ENCODE data around the gene SCTR. TPM values are rescaled to one million over a fixed set of nuclear protein-coding genes. Genes with fewer than 3 reads are reported as not detected.

The SCTR gene
- total RNA-seq, 4 donors from 2014 or later = 0.81 TPM; not detected in 3

- TF ChIP-seq CTCF (IDR thresholded peaks at IDR 0.05) (no peak), POLR2A (IDR thresholded peaks at IDR 0.05) (no peak), EP300 (IDR thresholded peaks at IDR 0.05) (no peak), POLR2AphosphoS5 (IDR thresholded peaks at IDR 0.05) (no peak)
- WGBS, 2 donors (ENCODE audit: low coverage in 1 of 2) = 87 to 88% methylated on average over 4 of the region's 10 CpGs
- Histone ChIP-seq H3K4me3 (no peak overlapping the region), H3K27ac (no peak overlapping the region), H3K4me1 (no peaks in the 10 kb centered on the region), H3K36me3 (no peaks in the 10 kb centered on the region), H3K9me3 (no peaks in the 10 kb centered on the region), H3K27me3 (no peaks in the 10 kb centered on the region)
- ATAC-seq = no peak
Observed at GRCh38 chr2:119424284-119425118, 99.8 kb downstream of the SCTR start.

GRCh38 chr2:119423811-119424210 lies 100.5 kb downstream of the SCTR start:
- no peak for TF ChIP-seq POLR2AphosphoS5 (IDR thresholded peaks at IDR 0.05)
- no peak overlapping the region for H3K27ac ChIP-seq
- H3K4me1 ChIP-seq = no peaks in the 10 kb centered on the region
- ATAC-seq = no peak
- no peak overlapping the region for H3K4me3 ChIP-seq
- no peaks in the 10 kb centered on the region for H3K36me3 ChIP-seq
- H3K9me3 ChIP-seq = no peaks in the 10 kb centered on the region
- no peaks in the 10 kb centered on the region for H3K27me3 ChIP-seq
- 92% methylated on average over 2 of the region's 2 CpGs; no CpG with 5 or more reads in 1 of the 2 donors for WGBS, 2 donors (ENCODE audit: low coverage in 1 of 2)

- TF ChIP-seq EP300 (IDR thresholded peaks at IDR 0.05) = no peak
- H3K27ac ChIP-seq = no peak overlapping the region
- ATAC-seq = no peak
- H3K4me3 ChIP-seq = no peak overlapping the region
- no peaks in the 10 kb centered on the region for H3K36me3 ChIP-seq
- H3K27me3 ChIP-seq = no peaks in the 10 kb centered on the region
- 92 to 94% methylated on average over 2 of the region's 2 CpGs for WGBS, 2 donors (ENCODE audit: low coverage in 1 of 2)
- no peaks in the 10 kb centered on the region for H3K4me1 ChIP-seq
- H3K9me3 ChIP-seq = no peaks in the 10 kb centered on the region
Observed at GRCh38 chr2:119423108-119423444, 101.2 kb downstream of the SCTR start.

GRCh38 chr2:119422360-119423107 lies 101.7 kb downstream of the SCTR start:
- WGBS, 2 donors (ENCODE audit: low coverage in 1 of 2) = 77 to 93% methylated on average over 3 to 7 of the region's 7 CpGs
- Histone ChIP-seq H3K4me3 (no peak overlapping the region), H3K4me1 (no peaks in the 10 kb centered on the region), H3K9me3 (no peaks in the 10 kb centered on the region), H3K27me3 (no peaks in the 10 kb centered on the region), H3K27ac (no peak overlapping the region), H3K36me3 (no peaks in the 10 kb centered on the region)
- no peak for ATAC-seq
- no peak for TF ChIP-seq CTCF (IDR thresholded peaks at IDR 0.05)
- no peak for TF ChIP-seq POLR2AphosphoS5 (IDR thresholded peaks at IDR 0.05)
- no peak for TF ChIP-seq EP300 (IDR thresholded peaks at IDR 0.05)
- TF ChIP-seq POLR2A (IDR thresholded peaks at IDR 0.05) = no peak

- H3K4me1 ChIP-seq = no peaks in the 10 kb centered on the region
- no peaks in the 10 kb centered on the region for H3K36me3 ChIP-seq
- H3K27me3 ChIP-seq = no peaks in the 10 kb centered on the region
- TF ChIP-seq CTCF (IDR thresholded peaks at IDR 0.05) (no peak), POLR2AphosphoS5 (IDR thresholded peaks at IDR 0.05) (no peak), EP300 (IDR thresholded peaks at IDR 0.05) (no peak), POLR2A (IDR thresholded peaks at IDR 0.05) (no peak)
- ATAC-seq = no peak
- no peak overlapping the region for H3K4me3 ChIP-seq
- H3K9me3 ChIP-seq = no peaks in the 10 kb centered on the region
- H3K27ac ChIP-seq = no peak overlapping the region
Observed at GRCh38 chr2:119421741-119422140, 102.5 kb downstream of the SCTR start.

- no peak overlapping the region for H3K4me3 ChIP-seq
- H3K27me3 ChIP-seq = no peaks in the 10 kb centered on the region
- no peaks in the 10 kb centered on the region for H3K9me3 ChIP-seq
- no peak for ATAC-seq
- no peaks in the 10 kb centered on the region for H3K4me1 ChIP-seq
- no peak for TF ChIP-seq CTCF (IDR thresholded peaks at IDR 0.05)
- no peak for TF ChIP-seq POLR2AphosphoS5 (IDR thresholded peaks at IDR 0.05)
- no peak for TF ChIP-seq POLR2A (IDR thresholded peaks at IDR 0.05)
- TF ChIP-seq EP300 (IDR thresholded peaks at IDR 0.05) = no peak
- H3K27ac ChIP-seq = no peak overlapping the region
- 92 to 100% methylated on average over 1 of the region's 1 CpG for whole genome bisulfite sequencing, 2 donors (ENCODE audit: low coverage in 1 of 2)
- H3K36me3 ChIP-seq = no peaks in the 10 kb centered on the region
Observed at GRCh38 chr2:119421304-119421703, 103.0 kb downstream of the SCTR start.
